A673 (cell line): Measurements from ENCODE around the gene IL1RAPL1. TPM values are rescaled to one million over a fixed set of nuclear protein-coding genes. Genes with fewer than 3 reads are reported as not detected.

Source experiments
- BruUV-seq: library from RNA; stranded (reverse); fragments of 400-500 nt; replicated peaks from 2 replicates; lab custom pipeline; 2021; lab: Mats Ljungman, UMichigan
- CTCF ChIA-PET: fragments of 300-600 bp; sonication (Branson Sonifier 250); formaldehyde crosslinking; loops from one replicate; lab custom pipeline; 2022; ENCODE audit warnings: antibody characterized with exemption; lab: Charles Lee
- POLR2A ChIA-PET: fragments of 300-600 bp; sonication (Branson Sonifier 250); formaldehyde crosslinking; loops from one replicate; lab custom pipeline; 2022; ENCODE audit warnings: antibody characterized with exemption; ENCODE audit not compliant: low non-redundant PET; lab: Charles Lee
- DNase-seq: peaks from one replicate; pipeline ENCODE4 v3.0.0-alpha.2; 2015; ENCODE audit warnings: low spot score
- H3K27ac ChIP-seq: fragments of 200-600 bp; sonication (generic); 2 replicates; pipeline ENCODE4 v1.5.1; 2016; ENCODE audit warnings: mixed run types, low read depth, mild to moderate bottlenecking, mixed read lengths, antibody characterized with exemption, low read length; ENCODE audit not compliant: poor library complexity, severe bottlenecking
- H3K27me3 ChIP-seq: fragments of 200-600 bp; sonication (generic); replicated peaks from 2 replicates; pipeline ENCODE4 v1.6.1; 2017; ENCODE audit warnings: mixed run types, low read depth, mild to moderate bottlenecking, mixed read lengths, antibody characterized with exemption, low read length; ENCODE audit not compliant: insufficient read depth, poor library complexity
- H3K36me3 ChIP-seq: fragments of 200-600 bp; sonication (generic); 2 replicates; pipeline ENCODE4 v1.6.1; 2016; ENCODE audit warnings: mixed run types, mild to moderate bottlenecking, mixed read lengths, antibody characterized with exemption, low read length; ENCODE audit not compliant: insufficient read depth, poor library complexity, severe bottlenecking
- H3K4me1 ChIP-seq: fragments of 200-600 bp; sonication (generic); 2 replicates; pipeline ENCODE4 v1.6.1; 2017; ENCODE audit warnings: mixed run types, mild to moderate bottlenecking, mixed read lengths, antibody characterized with exemption, low read length; ENCODE audit not compliant: insufficient read depth, poor library complexity, severe bottlenecking
- H3K4me3 ChIP-seq: fragments of 200-600 bp; sonication (generic); 2 replicates; pipeline ENCODE4 v1.5.1; 2016; ENCODE audit warnings: low read depth, mixed run types, mild to moderate bottlenecking, mixed read lengths, low read length; ENCODE audit not compliant: poor library complexity, severe bottlenecking
- H3K9me3 ChIP-seq: fragments of 200-600 bp; sonication (generic); 2 replicates; pipeline ENCODE4 v1.6.1; 2016; ENCODE audit warnings: mixed run types, low read depth, mild to moderate bottlenecking, mixed read lengths, antibody characterized with exemption, low read length; ENCODE audit not compliant: poor library complexity, severe bottlenecking
- EZH2 ChIP-seq: fragments of 200-600 bp; sonication (generic); IDR thresholded peaks from 2 replicates; pipeline ENCODE4 v1.6.1; 2017; ENCODE audit warnings: borderline replicate concordance, low read depth, mild to moderate bottlenecking, mixed read lengths, antibody characterized with exemption, low read length; ENCODE audit not compliant: poor library complexity, severe bottlenecking
- intact Hi-C: fragments of 100-400 bp; cut with micrococcal nuclease; formaldehyde crosslinking; loops from one replicate; pipeline ENCODE4 v1.10.0; 2022; ENCODE audit not compliant: unreplicated experiment
- total RNA-seq: library from RNA; stranded (reverse); gene quantifications from 2 replicates; pipeline ENCODE4 v1.2.3, GENCODE V29; 2021
- TF ChIP-seq, protein P1 (sequence below): fragments of 300-800, 200-600 bp; sonication (generic); conservative IDR thresholded peaks from 2 replicates; pipeline ENCODE4 v1.5.1; 2017; ENCODE audit warnings: low read depth, mild to moderate bottlenecking, antibody characterized with exemption, low read length, moderate library complexity, mixed read lengths

The IL1RAPL1 gene
- total RNA-seq, 1 experiment from 2014 or later = 0.21 TPM

GRCh38 chrX:28610746-28611145 lies 23.5 kb downstream of the IL1RAPL1 start:
- H3K9me3 ChIP-seq = no peaks in the 10 kb centered on the region
- no peaks in the 10 kb centered on the region for H3K4me1 ChIP-seq
- no TSS peak for BruUV-seq
- no peak for TF ChIP-seq EZH2
- TF ChIP-seq, protein P1, sequence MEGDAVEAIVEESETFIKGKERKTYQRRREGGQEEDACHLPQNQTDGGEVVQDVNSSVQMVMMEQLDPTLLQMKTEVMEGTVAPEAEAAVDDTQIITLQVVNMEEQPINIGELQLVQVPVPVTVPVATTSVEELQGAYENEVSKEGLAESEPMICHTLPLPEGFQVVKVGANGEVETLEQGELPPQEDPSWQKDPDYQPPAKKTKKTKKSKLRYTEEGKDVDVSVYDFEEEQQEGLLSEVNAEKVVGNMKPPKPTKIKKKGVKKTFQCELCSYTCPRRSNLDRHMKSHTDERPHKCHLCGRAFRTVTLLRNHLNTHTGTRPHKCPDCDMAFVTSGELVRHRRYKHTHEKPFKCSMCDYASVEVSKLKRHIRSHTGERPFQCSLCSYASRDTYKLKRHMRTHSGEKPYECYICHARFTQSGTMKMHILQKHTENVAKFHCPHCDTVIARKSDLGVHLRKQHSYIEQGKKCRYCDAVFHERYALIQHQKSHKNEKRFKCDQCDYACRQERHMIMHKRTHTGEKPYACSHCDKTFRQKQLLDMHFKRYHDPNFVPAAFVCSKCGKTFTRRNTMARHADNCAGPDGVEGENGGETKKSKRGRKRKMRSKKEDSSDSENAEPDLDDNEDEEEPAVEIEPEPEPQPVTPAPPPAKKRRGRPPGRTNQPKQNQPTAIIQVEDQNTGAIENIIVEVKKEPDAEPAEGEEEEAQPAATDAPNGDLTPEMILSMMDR = no peak
- no peaks in the 10 kb centered on the region for H3K27me3 ChIP-seq
- ChIA-PET POLR2A (no interaction called here), CTCF (no interaction called here)
- no peak for DNase-seq
- H3K4me3 ChIP-seq = no peak overlapping the region
- no peak overlapping the region for H3K27ac ChIP-seq
- intact Hi-C loops = no loop called here
- H3K36me3 ChIP-seq = no peaks in the 10 kb centered on the region

DNA sequence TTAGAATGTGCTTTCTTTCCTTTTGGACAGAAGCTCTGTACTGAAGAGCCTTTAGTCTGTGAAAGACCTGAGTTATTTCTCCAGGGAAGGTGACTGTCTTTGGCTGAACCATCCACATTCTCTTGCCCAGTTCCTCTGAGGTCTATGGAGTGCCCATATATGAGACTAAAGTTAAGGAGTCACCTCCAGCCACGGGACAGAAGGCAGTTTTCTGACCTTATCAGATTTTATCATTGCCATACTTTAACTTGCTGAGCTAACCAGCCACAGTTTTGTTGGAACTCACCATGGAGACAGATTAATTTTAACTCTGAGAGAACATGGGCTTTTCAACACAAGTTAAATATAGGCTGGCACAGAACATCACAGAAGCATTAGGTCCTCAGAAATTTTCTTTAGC lies 26.3 kb downstream of the IL1RAPL1 start:
- CTCF ChIA-PET = no interaction called here
- H3K27ac ChIP-seq = no peak overlapping the region
- no TSS peak for BruUV-seq

GRCh38 chrX:28625223-28625622 lies 38.0 kb downstream of the IL1RAPL1 start:
- intact Hi-C loops = no loop called here
- Histone ChIP-seq H3K9me3 (no peaks in the 10 kb centered on the region), H3K4me1 (no peaks in the 10 kb centered on the region), H3K27ac (no peak overlapping the region), H3K4me3 (no peak overlapping the region), H3K27me3 (peaks cover 3% of the 10 kb centered on the region), H3K36me3 (no peaks in the 10 kb centered on the region)
- DNase-seq = no peak
- POLR2A ChIA-PET = no interaction called here
- BruUV-seq = no TSS peak
- CTCF ChIA-PET = no interaction called here
- TF ChIP-seq, protein P1 = no peak
- no peak for TF ChIP-seq EZH2

More for the DNA sequence above, 26.3 kb downstream of the IL1RAPL1 start:
- H3K9me3 ChIP-seq = no peaks in the 10 kb centered on the region
- intact Hi-C loops = no loop called here
- no peak for TF ChIP-seq EZH2
- TF ChIP-seq, protein P1 = no peak
- no peak for DNase-seq
- H3K36me3 ChIP-seq = no peaks in the 10 kb centered on the region
- H3K4me3 ChIP-seq = no peak overlapping the region
- POLR2A ChIA-PET = no interaction called here
- H3K4me1 ChIP-seq = no peaks in the 10 kb centered on the region
- no peaks in the 10 kb centered on the region for H3K27me3 ChIP-seq
